GM23338 (cell line): ENCODE results near the gene SIN3B. TPM values are rescaled to one million over a fixed set of nuclear protein-coding genes. Genes with fewer than 3 reads are reported as not detected.

Source experiments
- ATAC-seq: fragments of 200-7000 bp; cut with Tn5 transposase; 3 replicates; pipeline ENCODE4 v1.9.1; 2020
- DNase-seq: peaks from one replicate; pipeline ENCODE4 v3.0.0-alpha.2; 2015; ENCODE audit warnings: low spot score
- H2AFZ ChIP-seq: fragments of 200-600 bp; sonication (generic); 2 replicates; pipeline ENCODE4 v1.8.0; 2016; ENCODE audit warnings: antibody characterized with exemption, mild to moderate bottlenecking, moderate library complexity
- H3F3A ChIP-seq: fragments of 200-600 bp; sonication (generic); replicated peaks from 2 replicates; pipeline ENCODE4 v1.8.0; 2017; ENCODE audit warnings: antibody characterized with exemption, mixed run types, low read depth
- H3K27ac ChIP-seq: fragments of 200-600 bp; sonication (generic); 2 replicates; pipeline ENCODE4 v1.6.1; 2016; ENCODE audit warnings: low read depth
- H3K27me3 ChIP-seq: fragments of 200-600 bp; sonication (generic); 2 replicates; pipeline ENCODE4 v1.8.0; 2016; ENCODE audit warnings: mild to moderate bottlenecking, mixed run types, moderate library complexity; ENCODE audit not compliant: insufficient read depth
- H3K36me3 ChIP-seq: fragments of 200-600 bp; sonication (generic); 2 replicates; pipeline ENCODE4 v1.8.0; 2016; ENCODE audit warnings: mild to moderate bottlenecking; ENCODE audit not compliant: insufficient read depth
- H3K4me1 ChIP-seq: fragments of 200-600 bp; sonication (generic); 2 replicates; pipeline ENCODE4 v1.8.0; 2016; ENCODE audit warnings: mild to moderate bottlenecking, moderate library complexity; ENCODE audit not compliant: insufficient read depth
- H3K4me2 ChIP-seq: fragments of 200-600 bp; sonication (generic); 2 replicates; pipeline ENCODE4 v1.7.1; 2017; ENCODE audit warnings: mixed run types
- H3K4me3 ChIP-seq: fragments of 200-600 bp; sonication (generic); 2 replicates; pipeline ENCODE4 v1.6.1; 2016; ENCODE audit warnings: mixed run types
- H3K79me2 ChIP-seq: fragments of 200-600 bp; sonication (generic); replicated peaks from 2 replicates; pipeline ENCODE4 v1.8.0; 2017; ENCODE audit warnings: mild to moderate bottlenecking; ENCODE audit not compliant: insufficient read depth
- H3K9me2 ChIP-seq: fragments of 200-600 bp; sonication (generic); 2 replicates; pipeline ENCODE4 v1.8.0; 2017; ENCODE audit not compliant: insufficient read depth
- H4K20me1 ChIP-seq: fragments of 200-600 bp; sonication (generic); replicated peaks from 2 replicates; pipeline ENCODE4 v1.8.0; 2017; ENCODE audit warnings: mild to moderate bottlenecking; ENCODE audit not compliant: insufficient read depth
- H3K27ac Mint-ChIP-seq: 2 replicates; pipeline ENCODE4 v1.8.0; 2020; ENCODE audit warnings: inconsistent platforms, mild to moderate bottlenecking, moderate library complexity, mixed read lengths
- H3K27me3 Mint-ChIP-seq: 3 replicates; pipeline ENCODE4 v1.8.0; 2022; ENCODE audit warnings: low read depth, mild to moderate bottlenecking, moderate library complexity, mixed read lengths, inconsistent platforms; ENCODE audit not compliant: insufficient read depth, poor library complexity
- H3K36me3 Mint-ChIP-seq: 3 replicates; pipeline ENCODE4 v1.8.0; 2021; ENCODE audit warnings: low read depth, mild to moderate bottlenecking, inconsistent platforms, moderate library complexity, mixed read lengths
- H3K4me1 Mint-ChIP-seq: 3 replicates; pipeline ENCODE4 v1.8.0; 2020; ENCODE audit warnings: mild to moderate bottlenecking, inconsistent platforms, mixed read lengths
- H3K4me3 Mint-ChIP-seq: 3 replicates; pipeline ENCODE4 v1.8.0; 2021; ENCODE audit warnings: moderate library complexity, mild to moderate bottlenecking, inconsistent platforms, mixed read lengths
- H3K9me3 Mint-ChIP-seq: 3 replicates; pipeline ENCODE4 v1.8.0; 2020; ENCODE audit warnings: moderate library complexity, mild to moderate bottlenecking, inconsistent platforms, mixed read lengths
- CREB1 ChIP-seq: fragments of 250-450 bp; sonication (Bioruptor Pico); IDR thresholded peaks from 2 replicates; pipeline ENCODE4 v1.5.0; 2020; ENCODE audit warnings: low read depth, mild to moderate bottlenecking, moderate library complexity
- ETS1 ChIP-seq: IDR thresholded peaks from 2 replicates; pipeline ENCODE4 v1.6.1; 2016; ENCODE audit warnings: antibody characterized with exemption
- EZH2 ChIP-seq: fragments of 200-600 bp; sonication (generic); IDR thresholded peaks from one replicate; pipeline ENCODE4 v1.8.0; 2017; ENCODE audit warnings: antibody characterized with exemption, mild to moderate bottlenecking, low read depth; ENCODE audit not compliant: unreplicated experiment
- EZH2phosphoT487 ChIP-seq: fragments of 200-600 bp; sonication (generic); IDR thresholded peaks from one replicate; pipeline ENCODE4 v1.8.1; 2018; ENCODE audit warnings: antibody characterized with exemption; ENCODE audit not compliant: unreplicated experiment
- JUNB ChIP-seq: IDR thresholded peaks from one replicate; pipeline ENCODE4 v1.6.1; 2016; ENCODE audit warnings: antibody characterized with exemption; ENCODE audit not compliant: unreplicated experiment
- NANOG ChIP-seq: IDR thresholded peaks from 2 replicates; pipeline ENCODE4 v1.6.1; 2016; ENCODE audit warnings: antibody characterized with exemption, borderline replicate concordance
- POLR2AphosphoS5 ChIP-seq: IDR thresholded peaks from 2 replicates; pipeline ENCODE4 v1.6.1; 2016; ENCODE audit warnings: antibody characterized with exemption, low read depth
- REST ChIP-seq: IDR thresholded peaks from one replicate; pipeline ENCODE4 v1.6.1; 2018; ENCODE audit warnings: antibody characterized with exemption; ENCODE audit not compliant: unreplicated experiment
- STAT1 ChIP-seq: IDR thresholded peaks from one replicate; pipeline ENCODE4 v1.6.1; 2016; ENCODE audit warnings: antibody characterized with exemption; ENCODE audit not compliant: unreplicated experiment
- ZNF114 ChIP-seq: fragments of 250-450 bp; sonication (Bioruptor Pico); IDR thresholded peaks from 2 replicates; pipeline ENCODE4 v1.5.0; 2020; ENCODE audit warnings: mild to moderate bottlenecking, moderate library complexity
- ZNF331 ChIP-seq: fragments of 250-450 bp; sonication (Bioruptor Pico); IDR thresholded peaks from 2 replicates; pipeline ENCODE4 v1.5.0; 2020; ENCODE audit warnings: low read depth, mild to moderate bottlenecking, moderate library complexity
- polyA plus RNA-seq: library from polyadenylated mRNA; unstranded; fragments of >200 nt; fragmentation: Nextera tagmentation; extraction: Ambion mirVana; gene quantifications from 2 replicates; pipeline ENCODE4 v1.2.1, GENCODE V29; 2016
- total RNA-seq: library from RNA; depleted of rRNA; stranded (reverse); fragments of >200 nt; shearing (Covaris generic); gene quantifications from 2 replicates; pipeline ENCODE4 v1.2.3, GENCODE V29; 2014
- TF ChIP-seq, protein P1 (sequence below), 2 experiments: fragments of 200-600 bp in 1 of 2; sonication (generic) in 1 of 2; conservative IDR thresholded peaks; 2 replicates each; pipeline versions ENCODE4 v1.5.1 to v1.6.1; 2016 to 2017; ENCODE audit warnings: antibody characterized with exemption in 2 of 2, low read depth in 2 of 2, mild to moderate bottlenecking in 2 of 2, moderate library complexity in 1 of 2

Gene SIN3B
- total and polyA plus RNA-seq, 2 experiments from 2014 or later: 37.6 to 68.6 TPM

DNA sequence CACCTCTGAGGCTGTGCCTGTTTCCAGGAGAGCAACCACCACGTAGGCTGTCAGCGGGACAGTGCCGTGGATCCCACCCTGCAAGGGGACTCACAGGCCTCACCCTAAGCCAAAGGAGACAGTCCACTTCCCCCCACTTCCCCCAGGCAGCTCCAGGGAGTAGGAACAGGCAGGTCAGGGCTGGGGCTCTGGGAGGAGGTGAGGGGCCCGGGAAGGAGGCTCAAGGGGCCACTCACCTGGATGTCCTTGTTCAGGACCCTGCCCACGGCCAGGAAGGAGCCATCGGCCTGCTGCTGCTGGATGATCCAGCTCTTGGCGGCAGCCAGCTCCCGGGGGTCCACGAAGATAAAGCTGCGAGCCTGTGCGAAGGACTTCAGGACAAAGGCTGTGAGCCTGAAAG is 85.2 kb downstream of the SIN3B start:
- Mint-ChIP-seq H3K27ac (no peak overlapping the region), H3K9me3 (peaks cover 55% of the 10 kb centered on the region), H3K4me3 (no peak overlapping the region), H3K27me3 (peaks cover 2% of the 10 kb centered on the region), H3K4me1 (no peaks in the 10 kb centered on the region), H3K36me3 (peaks cover 30% of the 10 kb centered on the region)
- no peaks in the 10 kb centered on the region for H4K20me1 ChIP-seq
- H3F3A ChIP-seq: no peaks in the 10 kb centered on the region
- no peak overlapping the region for H3K27ac ChIP-seq
- no peaks in the 10 kb centered on the region for H3K9me2 ChIP-seq
- ATAC-seq (no peak), DNase-seq (no peak)
- H3K79me2 ChIP-seq: no peaks in the 10 kb centered on the region
- no peak for TF ChIP-seq EZH2phosphoT487
- TF ChIP-seq ZNF114: no peak
- no peaks in the 10 kb centered on the region; the same call in 1 of the 2 replicates for H3K36me3 ChIP-seq
- no peak overlapping the region for H3K4me2 ChIP-seq
- no peaks in the 10 kb centered on the region for H3K27me3 ChIP-seq
- H3K4me3 ChIP-seq: no peak overlapping the region
- H2AFZ ChIP-seq: no peak overlapping the region
- no peaks in the 10 kb centered on the region for H3K4me1 ChIP-seq

- Histone ChIP-seq H3K4me3 (no peak overlapping the region), H3K9me2 (no peaks in the 10 kb centered on the region), H3F3A (no peaks in the 10 kb centered on the region), H3K4me1 (no peaks in the 10 kb centered on the region), H3K36me3 (no peaks in the 10 kb centered on the region; the same call in 1 of the 2 replicates), H3K27me3 (no peaks in the 10 kb centered on the region), H3K4me2 (no peak overlapping the region), H4K20me1 (no peaks in the 10 kb centered on the region), H3K79me2 (no peaks in the 10 kb centered on the region), H3K27ac (no peak overlapping the region), H2AFZ (no peak overlapping the region)
- Mint-ChIP-seq H3K36me3 (peaks cover 35% of the 10 kb centered on the region), H3K27me3 (peaks cover 2% of the 10 kb centered on the region), H3K4me1 (no peaks in the 10 kb centered on the region), H3K4me3 (no peak overlapping the region), H3K27ac (no peak overlapping the region), H3K9me3 (peaks cover 60% of the 10 kb centered on the region)
- no peak for DNase-seq
- no peak for ATAC-seq
- TF ChIP-seq CREB1 (no peak), STAT1 (no peak), REST (no peak), NANOG (no peak), ZNF331 (CRISPR knock-in tag) (no peak), JUNB (no peak), ZNF114 (no peak), POLR2AphosphoS5 (no peak), EZH2 (no peak), EZH2phosphoT487 (no peak), ETS1 (no peak)
- TF ChIP-seq, protein P1, sequence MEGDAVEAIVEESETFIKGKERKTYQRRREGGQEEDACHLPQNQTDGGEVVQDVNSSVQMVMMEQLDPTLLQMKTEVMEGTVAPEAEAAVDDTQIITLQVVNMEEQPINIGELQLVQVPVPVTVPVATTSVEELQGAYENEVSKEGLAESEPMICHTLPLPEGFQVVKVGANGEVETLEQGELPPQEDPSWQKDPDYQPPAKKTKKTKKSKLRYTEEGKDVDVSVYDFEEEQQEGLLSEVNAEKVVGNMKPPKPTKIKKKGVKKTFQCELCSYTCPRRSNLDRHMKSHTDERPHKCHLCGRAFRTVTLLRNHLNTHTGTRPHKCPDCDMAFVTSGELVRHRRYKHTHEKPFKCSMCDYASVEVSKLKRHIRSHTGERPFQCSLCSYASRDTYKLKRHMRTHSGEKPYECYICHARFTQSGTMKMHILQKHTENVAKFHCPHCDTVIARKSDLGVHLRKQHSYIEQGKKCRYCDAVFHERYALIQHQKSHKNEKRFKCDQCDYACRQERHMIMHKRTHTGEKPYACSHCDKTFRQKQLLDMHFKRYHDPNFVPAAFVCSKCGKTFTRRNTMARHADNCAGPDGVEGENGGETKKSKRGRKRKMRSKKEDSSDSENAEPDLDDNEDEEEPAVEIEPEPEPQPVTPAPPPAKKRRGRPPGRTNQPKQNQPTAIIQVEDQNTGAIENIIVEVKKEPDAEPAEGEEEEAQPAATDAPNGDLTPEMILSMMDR (conservative IDR thresholded peaks at IDR 0.05; ENCODE audit: low read depth in 2 of 2): no peak
Observed at GRCh38 chr19:16915135-16915534, 85.9 kb downstream of the SIN3B start.
